Activated naive CD4-positive, alpha-beta T cell treated with anti-CD3 and anti-CD28 coated beads, Interleukin-2, amount 50 U/mL, for 24 hours (primary cell): ENCODE results near the gene BAX.

Source experiments
- H3K27ac Mint-ChIP-seq: one replicate; pipeline ENCODE4 v1.8.0; 2021; ENCODE audit warnings: mild to moderate bottlenecking, mixed read lengths
- H3K27me3 Mint-ChIP-seq: one replicate; pipeline ENCODE4 v1.8.0; 2021; ENCODE audit warnings: mixed read lengths
- H3K36me3 Mint-ChIP-seq: one replicate; pipeline ENCODE4 v1.8.0; 2021; ENCODE audit warnings: mixed read lengths
- H3K4me1 Mint-ChIP-seq: one replicate; pipeline ENCODE4 v1.8.0; 2021; ENCODE audit warnings: mixed read lengths
- H3K4me3 Mint-ChIP-seq: one replicate; pipeline ENCODE4 v1.8.0; 2021; ENCODE audit warnings: mild to moderate bottlenecking, mixed read lengths
- H3K9me3 Mint-ChIP-seq: one replicate; pipeline ENCODE4 v1.8.0; 2021; ENCODE audit warnings: mixed read lengths

BAX gene

DNA sequence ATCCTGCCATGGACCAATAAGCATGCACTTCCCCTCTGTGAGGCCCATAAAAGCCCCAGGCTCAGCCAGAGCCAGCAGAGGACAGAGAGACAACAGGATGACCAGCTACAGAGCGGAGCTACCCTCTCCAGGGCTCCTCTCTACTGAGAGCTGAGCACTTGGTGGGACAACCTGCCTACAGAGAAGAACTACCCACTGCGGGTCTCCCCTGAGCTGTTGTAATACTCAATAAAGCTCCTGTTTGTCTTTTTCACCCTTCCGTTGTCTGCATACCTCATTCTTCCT, 7.5 kb upstream of the BAX start:
- H3K27me3 Mint-ChIP-seq = no peaks in the 10 kb centered on the region

DNA sequence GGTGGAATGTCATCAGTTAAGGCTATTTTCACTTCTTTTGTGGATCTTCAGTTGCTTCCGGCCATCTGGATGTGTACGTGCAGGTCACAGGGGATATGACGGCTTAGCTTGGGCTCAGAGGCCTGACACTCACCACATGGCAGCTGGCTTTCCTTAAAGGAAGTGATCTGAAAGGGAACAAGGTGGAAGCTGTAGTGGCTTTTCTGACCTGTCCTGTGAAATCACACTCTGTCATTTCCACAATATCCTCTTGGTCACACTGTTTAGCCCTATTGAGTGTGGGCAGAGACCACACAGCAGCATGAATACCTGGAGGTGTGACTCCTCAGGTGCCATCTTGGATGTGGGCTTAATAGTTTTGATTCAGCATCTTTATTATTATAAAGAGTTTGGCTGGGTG, 4.5 kb upstream of the BAX start:
- Mint-ChIP-seq H3K27ac (no peak overlapping the region), H3K36me3 (peaks cover 1% of the 10 kb centered on the region), H3K27me3 (no peaks in the 10 kb centered on the region), H3K4me3 (no peak overlapping the region), H3K9me3 (no peaks in the 10 kb centered on the region), H3K4me1 (peaks cover 5% of the 10 kb centered on the region)

More for the DNA sequence above, 7.5 kb upstream of the BAX start:
- Mint-ChIP-seq H3K4me3 (no peak overlapping the region), H3K36me3 (no peaks in the 10 kb centered on the region), H3K27ac (no peak overlapping the region), H3K9me3 (no peaks in the 10 kb centered on the region), H3K4me1 (no peaks in the 10 kb centered on the region)

DNA sequence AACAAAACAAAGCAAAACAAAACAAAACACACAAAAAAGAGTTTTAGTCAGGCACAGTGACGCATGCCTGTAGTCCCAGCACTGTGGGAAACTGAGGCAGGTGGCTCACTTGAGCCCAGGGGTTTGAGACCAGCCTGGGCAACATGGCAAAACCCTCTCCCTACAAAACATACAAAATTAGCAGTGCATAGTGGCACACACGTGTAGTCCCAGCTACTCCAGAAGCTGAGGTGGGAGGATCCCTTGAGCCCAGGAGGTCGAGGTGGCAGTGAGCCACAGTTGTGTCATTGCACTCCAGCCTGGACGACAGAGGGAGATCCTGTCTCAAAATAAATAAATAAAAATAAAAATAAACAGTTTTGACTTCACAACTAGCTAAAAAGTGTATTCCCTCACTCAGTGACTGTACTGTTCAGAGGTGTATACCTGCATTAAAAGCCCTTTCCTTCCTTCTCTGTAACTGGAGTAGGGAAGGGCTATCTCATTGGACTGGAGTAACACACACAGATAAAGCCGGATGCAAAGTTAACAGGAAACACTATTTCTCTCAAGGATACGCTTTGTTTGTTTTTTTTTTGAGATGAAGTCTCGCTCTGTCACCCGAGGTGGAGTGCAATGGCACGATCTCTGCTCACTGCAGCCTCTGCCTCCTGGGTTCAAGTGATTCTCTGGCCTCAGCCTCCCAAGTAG, 3.7 kb upstream of the BAX start:
- Mint-ChIP-seq H3K4me1 (peaks cover 12% of the 10 kb centered on the region), H3K27ac (no peak overlapping the region), H3K27me3 (no peaks in the 10 kb centered on the region), H3K4me3 (no peak overlapping the region), H3K9me3 (no peaks in the 10 kb centered on the region), H3K36me3 (peaks cover 1% of the 10 kb centered on the region)

DNA sequence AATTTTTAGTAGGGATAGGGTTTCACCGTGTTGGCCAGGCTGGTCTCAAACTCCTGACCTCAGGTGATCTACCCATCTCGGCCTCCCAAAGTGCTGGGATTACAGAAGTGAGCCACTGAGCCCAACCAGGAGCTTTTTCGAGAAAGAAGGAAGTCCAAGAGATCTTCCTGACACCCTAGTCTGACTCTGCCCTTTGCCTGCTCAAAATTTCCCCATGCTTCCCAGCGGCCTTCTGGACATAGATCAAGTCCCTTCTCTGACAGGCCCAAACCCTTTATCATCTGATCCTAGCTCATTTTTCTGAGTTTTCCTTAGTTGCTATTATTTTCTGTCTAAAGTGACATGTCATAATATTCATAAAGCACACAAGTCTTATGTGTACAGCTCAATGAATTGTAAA, 1.5 kb upstream of the BAX start:
- peaks cover 5% of the 10 kb centered on the region for H3K36me3 Mint-ChIP-seq
- no peak overlapping the region for H3K27ac Mint-ChIP-seq
- no peaks in the 10 kb centered on the region for H3K9me3 Mint-ChIP-seq
- H3K4me3 Mint-ChIP-seq = no peak overlapping the region
- H3K4me1 Mint-ChIP-seq = peaks cover 27% of the 10 kb centered on the region
- H3K27me3 Mint-ChIP-seq = no peaks in the 10 kb centered on the region

DNA sequence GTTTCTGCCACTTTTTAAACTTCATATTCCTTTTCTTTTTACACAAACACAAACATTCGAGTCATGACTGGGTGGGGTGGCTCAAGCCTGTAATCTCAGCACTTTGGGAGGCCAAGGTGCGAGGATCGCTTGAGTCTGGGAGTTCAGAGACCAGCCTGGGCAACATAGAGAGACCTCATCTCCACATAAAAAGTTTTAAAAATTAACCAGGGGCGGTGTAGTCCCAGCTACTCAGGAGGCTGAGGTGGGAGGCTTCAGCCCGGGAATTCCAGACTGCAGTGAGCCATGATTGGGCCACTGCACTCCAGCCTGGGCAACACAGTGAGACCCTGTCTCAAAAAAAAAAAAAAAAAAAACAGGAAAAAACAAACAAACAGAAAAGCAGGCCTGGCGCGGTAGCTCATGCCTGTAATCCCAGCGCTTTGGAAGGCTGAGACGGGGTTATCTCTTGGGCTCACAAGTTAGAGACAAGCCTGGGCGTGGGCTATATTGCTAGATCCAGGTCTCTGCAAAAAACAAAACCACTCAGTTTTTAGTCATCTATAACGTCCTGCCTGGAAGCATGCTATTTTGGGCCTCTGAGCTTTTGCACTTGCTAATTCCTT, 583 bp upstream of the BAX start:
- H3K27me3 Mint-ChIP-seq = no peaks in the 10 kb centered on the region
- peak overlapping the region; percentile 95 for H3K4me3 Mint-ChIP-seq
- peaks cover 5% of the 10 kb centered on the region for H3K36me3 Mint-ChIP-seq
- H3K27ac Mint-ChIP-seq = peak overlapping the region; percentile 97
- H3K4me1 Mint-ChIP-seq = peaks cover 32% of the 10 kb centered on the region
- H3K9me3 Mint-ChIP-seq = no peaks in the 10 kb centered on the region

DNA sequence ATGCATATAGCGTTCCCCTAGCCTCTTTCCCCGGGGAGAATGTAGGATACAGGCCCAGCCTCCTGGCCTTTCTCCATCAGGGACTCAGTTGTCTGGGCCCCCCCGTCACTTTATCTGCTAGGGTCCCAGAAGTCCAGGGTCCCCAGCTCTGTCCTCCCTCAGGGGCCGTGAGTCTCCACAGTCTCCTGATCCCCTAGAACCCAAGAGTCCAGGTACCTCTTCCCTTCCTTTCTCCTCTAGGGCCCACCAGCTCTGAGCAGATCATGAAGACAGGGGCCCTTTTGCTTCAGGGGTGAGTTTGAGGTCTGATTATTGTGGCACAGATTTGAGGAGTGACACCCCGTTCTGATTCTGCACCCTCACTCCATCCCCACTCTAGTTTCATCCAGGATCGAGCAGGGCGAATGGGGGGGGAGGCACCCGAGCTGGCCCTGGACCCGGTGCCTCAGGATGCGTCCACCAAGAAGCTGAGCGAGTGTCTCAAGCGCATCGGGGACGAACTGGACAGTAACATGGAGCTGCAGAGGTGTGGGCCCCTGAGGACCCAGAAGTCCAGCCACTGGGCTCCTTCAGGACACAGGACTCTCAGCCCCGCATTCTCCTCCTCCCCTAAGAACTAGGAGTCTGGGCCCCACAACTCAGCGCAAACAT, 758 bp downstream of the BAX start:
- Mint-ChIP-seq H3K27ac (peak overlapping the region; percentile 86), H3K27me3 (no peaks in the 10 kb centered on the region), H3K4me1 (peaks cover 32% of the 10 kb centered on the region), H3K36me3 (peaks cover 5% of the 10 kb centered on the region), H3K9me3 (no peaks in the 10 kb centered on the region), H3K4me3 (peak overlapping the region; percentile 92)

DNA sequence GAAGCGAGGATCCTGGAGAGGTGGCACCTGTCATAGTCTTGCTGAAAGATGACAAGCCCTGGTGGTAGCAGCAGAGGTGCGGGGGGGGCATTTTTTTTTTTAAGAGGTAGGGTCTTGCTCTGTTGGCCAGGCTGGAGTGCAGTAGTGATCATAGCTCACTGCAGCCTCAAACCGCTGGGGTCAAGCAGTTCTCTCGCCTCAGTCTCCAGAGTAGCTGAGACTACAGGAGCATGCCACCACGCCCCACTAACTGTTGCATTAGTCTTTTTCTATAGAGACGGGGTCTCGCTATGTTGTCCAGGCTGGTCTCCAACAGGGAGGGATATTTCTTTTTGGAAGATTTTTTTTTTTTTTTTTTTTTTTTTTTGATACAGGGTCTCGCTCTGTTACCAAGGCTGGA, 3.3 kb downstream of the BAX start:
- peaks cover 7% of the 10 kb centered on the region for H3K36me3 Mint-ChIP-seq
- no peak overlapping the region for H3K27ac Mint-ChIP-seq
- no peaks in the 10 kb centered on the region for H3K9me3 Mint-ChIP-seq
- no peak overlapping the region for H3K4me3 Mint-ChIP-seq
- peaks cover 52% of the 10 kb centered on the region for H3K4me1 Mint-ChIP-seq
- H3K27me3 Mint-ChIP-seq = no peaks in the 10 kb centered on the region

DNA sequence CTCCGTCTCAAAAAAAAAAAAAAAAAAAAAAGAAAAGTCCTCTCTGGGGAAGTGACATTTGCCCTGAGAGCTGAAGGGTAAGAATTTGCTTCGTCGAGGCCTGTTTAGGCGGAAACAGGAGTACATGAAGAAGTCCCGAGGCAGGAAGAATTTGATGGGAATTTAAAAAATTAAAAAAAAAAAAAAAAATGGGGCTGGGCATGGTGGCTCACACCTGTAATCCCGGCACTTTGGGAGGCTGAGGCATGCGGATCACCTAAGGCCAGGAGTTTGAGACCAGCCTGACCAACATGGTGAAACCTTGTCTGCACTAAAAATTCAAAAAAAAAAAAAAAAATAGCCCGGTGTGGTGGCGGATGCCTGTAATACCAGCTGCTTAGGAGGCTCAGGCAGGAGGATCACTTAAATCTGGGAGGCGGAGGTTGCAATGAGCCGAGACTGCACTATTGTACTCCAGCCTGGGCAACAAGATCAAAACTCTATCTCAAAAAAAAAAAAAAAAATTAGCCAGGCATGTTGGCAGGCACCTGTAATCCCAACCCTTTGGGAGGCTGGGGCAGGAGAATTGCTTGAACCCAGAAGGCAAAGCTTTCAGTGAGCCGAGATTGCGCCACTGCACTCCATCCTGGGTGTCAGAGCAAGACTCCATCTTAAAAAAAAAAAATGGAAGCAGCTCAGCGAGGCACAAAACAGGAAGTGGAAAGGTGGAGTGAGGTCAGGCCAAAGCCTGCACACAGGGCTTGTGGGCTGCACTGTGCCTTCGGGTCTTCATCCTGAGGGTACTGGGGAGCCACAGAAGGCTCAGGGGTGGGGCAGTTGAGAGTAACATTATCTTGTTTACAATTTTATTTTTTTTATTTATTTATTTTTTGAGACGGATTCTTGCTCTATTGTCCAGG, 4.9 kb downstream of the BAX start:
- Mint-ChIP-seq H3K27me3 (no peaks in the 10 kb centered on the region), H3K36me3 (peaks cover 6% of the 10 kb centered on the region), H3K4me3 (no peak overlapping the region), H3K9me3 (no peaks in the 10 kb centered on the region), H3K27ac (no peak overlapping the region), H3K4me1 (peaks cover 64% of the 10 kb centered on the region)

DNA sequence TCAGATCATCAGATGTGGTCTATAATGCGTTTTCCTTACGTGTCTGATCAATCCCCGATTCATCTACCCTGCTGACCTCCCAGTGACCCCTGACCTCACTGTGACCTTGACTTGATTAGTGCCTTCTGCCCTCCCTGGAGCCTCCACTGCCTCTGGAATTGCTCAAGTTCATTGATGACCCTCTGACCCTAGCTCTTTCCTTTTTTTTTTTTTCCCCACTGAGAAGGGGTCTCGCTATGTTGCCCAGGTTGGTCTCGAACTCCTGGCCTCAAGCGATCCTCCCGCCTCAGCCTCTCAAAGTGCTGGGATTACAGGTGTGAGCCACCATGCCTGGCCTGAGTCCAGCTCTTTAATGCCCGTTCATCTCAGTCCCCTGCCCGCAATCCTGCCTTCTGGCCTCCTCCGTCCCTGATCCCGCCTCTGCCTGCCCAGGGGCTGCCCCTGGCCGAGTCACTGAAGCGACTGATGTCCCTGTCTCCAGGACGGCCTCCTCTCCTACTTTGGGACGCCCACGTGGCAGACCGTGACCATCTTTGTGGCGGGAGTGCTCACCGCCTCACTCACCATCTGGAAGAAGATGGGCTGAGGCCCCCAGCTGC, 6.5 kb downstream of the BAX start:
- no peaks in the 10 kb centered on the region for H3K9me3 Mint-ChIP-seq
- peaks cover 9% of the 10 kb centered on the region for H3K36me3 Mint-ChIP-seq
- H3K27ac Mint-ChIP-seq = peak overlapping the region; percentile 41
- no peaks in the 10 kb centered on the region for H3K27me3 Mint-ChIP-seq
- H3K4me1 Mint-ChIP-seq = peaks cover 69% of the 10 kb centered on the region
- H3K4me3 Mint-ChIP-seq = no peak overlapping the region

DNA sequence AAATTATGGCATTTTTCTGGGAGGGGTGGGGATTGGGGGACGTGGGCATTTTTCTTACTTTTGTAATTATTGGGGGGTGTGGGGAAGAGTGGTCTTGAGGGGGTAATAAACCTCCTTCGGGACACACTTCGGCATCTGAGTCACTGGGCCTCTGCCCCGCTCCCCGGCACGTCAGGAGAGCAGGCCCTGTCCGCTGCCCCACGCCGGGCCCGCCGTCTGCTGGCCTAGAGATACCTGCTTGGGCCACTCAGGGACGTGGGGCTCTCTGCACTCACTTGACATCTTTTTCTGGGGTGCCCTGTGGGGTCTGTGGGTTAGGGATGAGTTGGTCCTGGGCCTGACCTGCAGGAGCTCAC, 7.0 kb downstream of the BAX start:
- Mint-ChIP-seq H3K27ac (peak overlapping the region; percentile 72), H3K4me1 (peaks cover 70% of the 10 kb centered on the region), H3K27me3 (no peaks in the 10 kb centered on the region), H3K9me3 (no peaks in the 10 kb centered on the region), H3K4me3 (peak overlapping the region; percentile 60), H3K36me3 (peaks cover 11% of the 10 kb centered on the region)

DNA sequence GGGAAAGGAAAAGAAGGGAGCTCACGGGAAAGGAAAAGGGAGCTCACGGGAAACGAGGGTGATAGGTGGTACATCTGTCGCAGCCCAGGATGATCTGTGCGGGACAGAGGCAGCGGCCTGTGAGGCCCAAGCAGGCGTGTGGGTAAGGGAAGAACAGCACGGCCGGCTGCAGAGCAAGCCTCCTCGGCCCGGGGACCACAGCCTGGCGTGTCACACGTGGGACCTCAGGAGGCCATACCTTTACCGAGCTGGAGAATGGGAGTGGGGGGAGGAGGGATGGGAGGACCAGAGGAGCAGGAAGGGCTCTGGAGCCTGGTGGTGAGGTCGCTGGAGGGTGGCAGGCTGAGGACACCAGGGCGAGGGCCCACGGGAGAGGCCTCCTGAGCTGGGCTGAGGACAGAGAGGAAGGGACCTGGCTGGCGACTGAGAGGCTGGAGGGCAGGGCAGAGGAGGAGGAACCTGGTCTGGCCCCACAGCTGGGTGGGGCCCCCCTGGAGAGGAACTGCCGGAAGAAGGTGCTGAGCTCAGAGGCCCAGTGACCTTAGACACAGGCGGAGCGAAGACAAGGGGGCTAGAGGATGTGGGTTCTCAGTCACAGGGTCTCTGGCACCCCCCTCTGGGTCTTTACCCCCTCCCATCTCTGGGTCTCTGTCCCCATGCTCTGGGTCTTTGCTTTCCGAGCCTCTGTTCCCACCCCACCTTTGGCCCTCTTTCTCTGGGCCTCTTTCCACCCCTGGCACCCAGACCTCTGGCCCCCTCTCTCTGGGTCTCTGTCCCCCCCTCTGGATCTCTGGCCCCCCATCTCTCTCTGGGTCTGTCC, 7.6 kb downstream of the BAX start:
- Mint-ChIP-seq H3K4me1 (peaks cover 68% of the 10 kb centered on the region), H3K9me3 (no peaks in the 10 kb centered on the region), H3K27ac (peak overlapping the region; percentile 72), H3K36me3 (peaks cover 11% of the 10 kb centered on the region), H3K27me3 (no peaks in the 10 kb centered on the region), H3K4me3 (peak overlapping the region; percentile 60)

DNA sequence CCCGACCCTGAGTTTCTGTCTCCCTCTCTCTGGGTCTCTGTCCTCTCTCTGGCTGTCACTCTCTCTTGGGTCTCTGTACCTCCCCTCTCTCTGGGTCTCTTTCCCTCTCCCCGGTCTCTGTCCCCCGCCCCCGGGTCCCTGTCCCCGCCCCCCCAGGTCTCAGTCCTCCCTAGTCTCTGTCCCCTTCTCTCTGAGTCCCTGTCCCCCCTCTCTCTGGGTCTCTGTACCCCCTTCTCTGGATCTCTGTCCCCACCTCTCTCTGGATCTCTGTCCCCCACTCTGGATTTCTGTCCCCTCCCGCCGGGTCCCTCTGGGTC, 8.1 kb downstream of the BAX start:
- Mint-ChIP-seq H3K36me3 (peaks cover 11% of the 10 kb centered on the region), H3K27ac (peak overlapping the region; percentile 68), H3K4me3 (peak overlapping the region; percentile 43), H3K9me3 (no peaks in the 10 kb centered on the region), H3K4me1 (peaks cover 64% of the 10 kb centered on the region), H3K27me3 (no peaks in the 10 kb centered on the region)

DNA sequence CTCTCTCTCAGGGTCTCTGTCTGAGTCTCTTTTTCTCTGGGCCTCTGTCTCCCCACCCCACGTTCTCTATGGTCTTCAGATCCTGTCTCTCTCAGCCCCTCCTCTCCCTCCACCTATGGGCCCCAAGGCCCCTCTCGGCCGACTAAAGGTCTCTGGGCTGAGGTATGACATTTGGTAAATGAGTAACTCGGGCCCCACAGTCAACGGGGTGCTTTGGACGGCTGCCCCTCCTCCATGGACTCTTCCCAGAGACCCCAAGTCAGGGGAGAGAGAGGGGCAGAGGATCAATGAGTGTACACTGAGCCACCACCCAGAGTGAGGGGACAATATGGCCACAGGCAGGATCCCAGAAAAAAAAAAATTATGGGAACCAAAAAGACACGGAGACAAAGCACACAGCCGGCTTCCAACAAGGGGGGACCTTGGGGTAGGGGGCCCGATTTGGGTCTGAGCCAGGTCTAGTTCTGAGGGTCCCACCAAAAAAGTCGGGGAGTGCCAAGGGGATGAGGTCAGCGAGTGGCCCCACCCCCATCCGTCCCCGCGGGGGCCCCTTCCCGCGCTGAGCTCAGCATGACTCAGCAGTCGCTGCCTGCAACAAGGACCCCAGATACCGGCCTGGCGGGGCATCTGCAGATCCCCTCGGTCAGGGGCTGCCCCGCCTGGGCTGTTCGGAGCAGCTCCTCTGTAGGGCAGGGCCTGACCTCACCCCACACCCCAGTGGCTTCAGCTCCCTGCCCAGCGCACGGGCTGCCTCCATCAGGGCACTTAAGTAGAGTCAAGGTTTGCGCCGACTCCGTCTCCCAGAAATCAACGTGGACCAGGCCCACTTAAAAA, 8.9 kb downstream of the BAX start:
- H3K27ac Mint-ChIP-seq = peak overlapping the region; percentile 99
- no peaks in the 10 kb centered on the region for H3K9me3 Mint-ChIP-seq
- peak overlapping the region; percentile 95 for H3K4me3 Mint-ChIP-seq
- peaks cover 13% of the 10 kb centered on the region for H3K36me3 Mint-ChIP-seq
- peaks cover 63% of the 10 kb centered on the region for H3K4me1 Mint-ChIP-seq
- no peaks in the 10 kb centered on the region for H3K27me3 Mint-ChIP-seq
